IMR-90 (cell line): ENCODE data around the gene CYB5A.

Experiments used
- CEBPB ChIP-seq: IDR thresholded peaks from 2 replicates; pipeline ENCODE4 v1.6.1; 2012; ENCODE audit warnings: low read depth, low read length, improper control_type of control experiment
- FOS ChIP-seq: fragments of 150-350 bp; IDR thresholded peaks from 2 replicates; pipeline ENCODE4 v1.6.1; 2016; ENCODE audit warnings: low read depth, low read length
- MAFK ChIP-seq: IDR thresholded peaks from 2 replicates; pipeline ENCODE4 v1.6.1; 2012; ENCODE audit warnings: low read depth, low read length, improper control_type of control experiment
- NFE2L2 ChIP-seq: fragments of 150-350 bp; IDR thresholded peaks from 2 replicates; pipeline ENCODE4 v1.6.1; 2016; ENCODE audit warnings: low read depth, mild to moderate bottlenecking, low read length
- POLR2A ChIP-seq: IDR thresholded peaks from 2 replicates; pipeline ENCODE4 v1.6.1; 2012; ENCODE audit warnings: mild to moderate bottlenecking, low read depth, low read length
- RAD21 ChIP-seq: IDR thresholded peaks from 2 replicates; pipeline ENCODE4 v1.6.1; 2012; ENCODE audit warnings: low read length, improper control_type of control experiment
- RCOR1 ChIP-seq: IDR thresholded peaks from 2 replicates; pipeline ENCODE4 v1.6.1; 2012; ENCODE audit warnings: mild to moderate bottlenecking, low read length, improper control_type of control experiment; ENCODE audit not compliant: insufficient replicate concordance
- RFX5 ChIP-seq: IDR thresholded peaks from 2 replicates; pipeline ENCODE4 v1.8.0; 2012; ENCODE audit warnings: low read depth, mild to moderate bottlenecking, low read length, moderate library complexity
- TF ChIP-seq, protein P1 (sequence below): conservative IDR thresholded peaks from 2 replicates; pipeline ENCODE4 v1.5.1; 2012; ENCODE audit warnings: mild to moderate bottlenecking, low read depth, low read length, improper control_type of control experiment
- TF ChIP-seq, protein P2 (sequence below): fragments of 150-350 bp; IDR thresholded peaks from 2 replicates; pipeline ENCODE4 v1.6.1; 2016; ENCODE audit warnings: low read depth, mild to moderate bottlenecking, low read length, moderate library complexity, borderline replicate concordance
- TF ChIP-seq, protein P3 (sequence below): fragments of 150-350 bp; IDR thresholded peaks from 2 replicates; pipeline ENCODE4 v1.6.1; 2017; ENCODE audit warnings: mild to moderate bottlenecking, antibody characterized with exemption, low read length, low read depth

DNA sequence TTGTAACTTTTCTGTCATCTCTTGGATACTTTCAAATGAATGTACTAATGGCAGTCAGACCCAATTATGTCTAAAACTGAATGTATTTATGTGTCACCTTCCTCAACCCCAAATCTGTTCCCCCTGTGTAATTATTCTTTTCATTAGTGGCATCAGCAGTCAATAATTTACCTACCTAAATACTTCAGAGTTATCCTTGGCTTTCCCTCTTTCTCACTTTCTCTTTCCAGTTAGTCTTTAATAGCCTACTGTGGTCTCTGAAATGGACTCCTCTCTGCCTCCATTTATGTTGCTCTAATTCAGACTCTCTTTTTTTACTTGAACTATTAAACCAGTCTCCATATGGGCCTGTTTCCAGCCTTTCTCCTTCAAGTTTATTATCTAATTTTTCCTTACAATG lies 44.9 kb upstream of the CYB5A start:
- no peak for TF ChIP-seq RFX5
- TF ChIP-seq, protein P1, sequence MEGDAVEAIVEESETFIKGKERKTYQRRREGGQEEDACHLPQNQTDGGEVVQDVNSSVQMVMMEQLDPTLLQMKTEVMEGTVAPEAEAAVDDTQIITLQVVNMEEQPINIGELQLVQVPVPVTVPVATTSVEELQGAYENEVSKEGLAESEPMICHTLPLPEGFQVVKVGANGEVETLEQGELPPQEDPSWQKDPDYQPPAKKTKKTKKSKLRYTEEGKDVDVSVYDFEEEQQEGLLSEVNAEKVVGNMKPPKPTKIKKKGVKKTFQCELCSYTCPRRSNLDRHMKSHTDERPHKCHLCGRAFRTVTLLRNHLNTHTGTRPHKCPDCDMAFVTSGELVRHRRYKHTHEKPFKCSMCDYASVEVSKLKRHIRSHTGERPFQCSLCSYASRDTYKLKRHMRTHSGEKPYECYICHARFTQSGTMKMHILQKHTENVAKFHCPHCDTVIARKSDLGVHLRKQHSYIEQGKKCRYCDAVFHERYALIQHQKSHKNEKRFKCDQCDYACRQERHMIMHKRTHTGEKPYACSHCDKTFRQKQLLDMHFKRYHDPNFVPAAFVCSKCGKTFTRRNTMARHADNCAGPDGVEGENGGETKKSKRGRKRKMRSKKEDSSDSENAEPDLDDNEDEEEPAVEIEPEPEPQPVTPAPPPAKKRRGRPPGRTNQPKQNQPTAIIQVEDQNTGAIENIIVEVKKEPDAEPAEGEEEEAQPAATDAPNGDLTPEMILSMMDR = no peak
- no peak for TF ChIP-seq POLR2A
- no peak for TF ChIP-seq MAFK
- TF ChIP-seq RAD21 = no peak
- no peak for TF ChIP-seq FOS
- TF ChIP-seq CEBPB = no peak
- TF ChIP-seq, protein P2, sequence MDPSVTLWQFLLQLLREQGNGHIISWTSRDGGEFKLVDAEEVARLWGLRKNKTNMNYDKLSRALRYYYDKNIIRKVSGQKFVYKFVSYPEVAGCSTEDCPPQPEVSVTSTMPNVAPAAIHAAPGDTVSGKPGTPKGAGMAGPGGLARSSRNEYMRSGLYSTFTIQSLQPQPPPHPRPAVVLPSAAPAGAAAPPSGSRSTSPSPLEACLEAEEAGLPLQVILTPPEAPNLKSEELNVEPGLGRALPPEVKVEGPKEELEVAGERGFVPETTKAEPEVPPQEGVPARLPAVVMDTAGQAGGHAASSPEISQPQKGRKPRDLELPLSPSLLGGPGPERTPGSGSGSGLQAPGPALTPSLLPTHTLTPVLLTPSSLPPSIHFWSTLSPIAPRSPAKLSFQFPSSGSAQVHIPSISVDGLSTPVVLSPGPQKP = no peak
- TF ChIP-seq RCOR1 = no peak
- TF ChIP-seq NFE2L2 = no peak
- TF ChIP-seq, protein P3, sequence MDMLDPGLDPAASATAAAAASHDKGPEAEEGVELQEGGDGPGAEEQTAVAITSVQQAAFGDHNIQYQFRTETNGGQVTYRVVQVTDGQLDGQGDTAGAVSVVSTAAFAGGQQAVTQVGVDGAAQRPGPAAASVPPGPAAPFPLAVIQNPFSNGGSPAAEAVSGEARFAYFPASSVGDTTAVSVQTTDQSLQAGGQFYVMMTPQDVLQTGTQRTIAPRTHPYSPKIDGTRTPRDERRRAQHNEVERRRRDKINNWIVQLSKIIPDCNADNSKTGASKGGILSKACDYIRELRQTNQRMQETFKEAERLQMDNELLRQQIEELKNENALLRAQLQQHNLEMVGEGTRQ = no peak
